ENCODE measurements around the gene FAM181A.

FAM181A gene

DNA sequence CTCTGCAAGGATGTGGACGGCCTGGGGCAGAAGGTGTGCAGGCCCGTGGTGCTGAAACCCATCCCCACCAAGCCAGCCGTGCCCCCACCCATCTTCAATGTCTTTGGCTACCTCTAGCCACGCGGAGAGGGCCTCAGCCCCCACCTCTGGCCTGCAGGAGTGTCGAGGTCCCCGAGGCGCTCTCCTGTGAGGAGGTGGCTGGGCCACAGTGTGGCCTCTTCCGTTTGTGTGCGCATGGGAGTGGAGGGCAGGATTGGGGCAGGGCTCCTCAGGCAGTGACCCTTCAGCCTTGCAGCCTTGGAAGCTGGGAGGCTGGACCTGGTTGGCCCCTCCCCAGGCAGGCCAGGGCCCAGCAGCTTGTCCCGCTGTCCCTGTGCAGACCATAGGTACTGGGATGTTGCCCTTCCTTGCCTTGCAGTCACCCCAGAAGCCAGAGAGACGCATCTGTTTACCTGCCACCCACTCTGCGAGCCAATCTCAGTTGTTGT lies 1.9 kb downstream of the FAM181A start:
- no peak for DNase-seq (ENCODE audit: low spot score)

DNA sequence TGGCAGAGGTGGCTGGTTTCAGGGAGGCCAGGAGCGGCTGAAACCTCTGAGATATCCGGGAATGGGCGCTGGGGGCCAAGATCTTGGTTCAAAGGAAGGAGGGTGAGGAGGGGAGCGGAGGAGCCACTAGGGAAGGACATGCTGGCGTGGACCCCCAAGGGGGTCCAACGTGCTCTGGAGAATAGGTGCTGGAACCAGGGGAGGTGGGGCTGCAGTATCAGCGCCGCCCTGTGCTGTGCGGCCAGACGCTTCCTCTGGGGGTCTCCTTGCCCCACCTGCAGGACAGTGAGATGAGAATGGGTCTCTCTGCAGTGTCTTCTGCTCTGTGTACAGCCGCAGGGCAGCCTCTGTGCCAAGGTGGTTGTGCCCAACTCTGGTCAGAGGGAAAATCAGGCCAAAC lies 2.5 kb downstream of the FAM181A start:
- no peak for DNase-seq (ENCODE audit: low spot score)

DNA sequence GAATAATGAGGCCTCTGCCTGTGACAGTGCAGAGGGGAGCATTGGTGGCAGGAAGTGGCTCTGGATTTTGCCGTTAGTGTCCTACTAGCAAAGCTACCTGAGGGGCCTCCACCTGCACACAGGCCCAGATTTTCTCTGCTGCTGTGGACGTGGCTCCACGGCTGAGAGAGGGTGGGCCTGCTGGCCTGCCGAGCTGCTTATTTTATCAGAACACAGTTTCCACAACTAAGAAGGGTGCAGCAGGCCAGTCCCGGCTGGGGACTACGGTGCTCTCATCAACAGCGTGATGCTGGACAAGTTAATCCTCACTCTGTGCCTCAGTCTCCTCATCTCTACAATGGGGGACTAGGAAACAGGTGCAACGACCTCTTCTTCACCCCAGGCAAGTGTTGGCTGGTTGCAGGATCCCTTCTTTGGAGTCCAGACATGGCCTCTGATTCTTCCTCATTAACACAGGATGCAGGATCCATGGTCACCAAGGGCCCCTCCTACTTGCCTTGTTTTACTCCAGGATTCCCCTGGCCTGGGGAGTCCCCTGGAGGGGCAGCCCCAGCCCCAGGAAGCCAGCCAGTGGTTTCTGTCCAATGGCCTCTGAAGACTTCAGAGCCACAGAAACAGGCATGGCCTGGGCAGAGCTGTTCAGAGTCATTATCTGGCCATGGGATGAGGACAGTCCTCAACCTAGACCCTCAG lies 3.3 kb downstream of the FAM181A start:
- no peak for DNase-seq (ENCODE audit: low spot score)

DNA sequence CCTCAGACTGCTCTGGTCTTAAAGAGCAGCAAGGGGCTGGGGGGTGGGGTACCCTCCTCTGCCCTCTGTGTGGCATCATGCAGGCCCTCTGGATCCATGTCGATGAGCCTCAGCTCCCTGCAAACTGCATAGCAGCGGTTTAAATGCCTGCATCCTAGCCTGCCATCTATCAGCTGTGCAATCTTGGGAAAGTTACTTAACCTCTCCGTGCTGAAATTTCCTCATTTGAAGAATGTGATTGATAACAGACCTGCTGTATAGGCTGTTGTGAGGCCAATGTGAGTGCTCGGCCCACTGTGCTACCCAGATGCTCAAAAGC lies 3.8 kb downstream of the FAM181A start:
- no peak for DNase-seq (ENCODE audit: low spot score)

DNA sequence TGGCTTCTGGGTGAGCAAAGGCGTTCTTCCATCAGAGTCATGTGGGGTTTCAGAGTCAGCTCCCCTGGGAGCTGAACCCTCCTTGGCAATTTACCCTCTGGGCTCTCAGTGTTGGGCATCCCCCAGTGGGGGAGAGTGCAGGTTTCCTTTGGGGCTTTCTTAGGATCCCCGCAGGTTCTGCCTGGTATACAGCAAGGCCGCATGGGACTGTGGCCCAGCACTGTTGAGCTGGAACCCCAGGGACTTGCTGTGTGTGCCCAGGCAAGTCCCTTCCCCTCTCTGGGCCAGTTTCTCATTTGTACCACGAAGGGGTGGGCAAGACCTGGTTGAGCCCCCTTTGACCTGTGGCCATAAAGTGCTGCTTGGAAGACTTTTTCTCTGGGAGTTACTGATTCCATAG lies 5.5 kb downstream of the FAM181A start:
- no peak for DNase-seq (ENCODE audit: low spot score)

DNA sequence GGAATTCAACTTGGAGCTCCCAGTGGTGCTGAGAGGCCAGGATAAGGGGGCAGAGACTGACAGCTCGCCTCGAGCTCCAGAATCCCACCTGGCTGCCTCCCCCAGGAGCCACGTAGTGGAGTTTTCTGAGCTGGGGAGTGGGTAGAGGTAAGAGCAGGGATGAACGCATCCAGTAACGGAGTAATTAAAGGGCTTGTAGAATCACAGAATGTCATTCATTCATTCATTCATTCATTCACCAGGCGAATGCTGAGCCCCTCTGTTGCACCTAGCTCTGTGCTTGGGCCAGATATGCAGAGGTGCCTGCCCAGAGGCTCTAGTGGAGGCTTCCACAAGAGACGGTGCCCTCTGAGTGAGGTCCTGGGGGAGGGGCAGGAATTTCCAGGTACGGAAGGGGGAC lies 8.1 kb downstream of the FAM181A start:
- DNase-seq (ENCODE audit: low spot score) = no peak

DNA sequence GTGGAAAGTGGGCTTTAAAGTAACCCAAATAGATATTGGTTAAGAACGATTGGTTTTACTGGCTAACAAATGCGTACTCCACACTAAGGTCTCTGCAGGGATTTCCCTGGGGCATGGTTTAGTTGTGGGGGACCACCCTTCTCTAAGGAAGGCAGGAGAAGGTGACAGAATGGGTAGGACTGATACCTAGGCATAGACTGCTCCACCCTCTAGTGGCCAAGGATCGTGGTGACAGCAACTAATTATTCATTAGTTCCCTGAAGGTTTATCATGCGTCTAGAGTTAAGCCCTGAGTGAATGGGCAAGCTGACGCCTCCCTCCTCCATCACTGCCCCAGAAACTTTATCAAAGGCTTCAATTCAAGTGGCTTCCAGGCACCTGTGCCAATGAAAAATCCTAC lies 9.1 kb downstream of the FAM181A start:
- DNase-seq (ENCODE audit: low spot score) = peak; percentile 55

DNA sequence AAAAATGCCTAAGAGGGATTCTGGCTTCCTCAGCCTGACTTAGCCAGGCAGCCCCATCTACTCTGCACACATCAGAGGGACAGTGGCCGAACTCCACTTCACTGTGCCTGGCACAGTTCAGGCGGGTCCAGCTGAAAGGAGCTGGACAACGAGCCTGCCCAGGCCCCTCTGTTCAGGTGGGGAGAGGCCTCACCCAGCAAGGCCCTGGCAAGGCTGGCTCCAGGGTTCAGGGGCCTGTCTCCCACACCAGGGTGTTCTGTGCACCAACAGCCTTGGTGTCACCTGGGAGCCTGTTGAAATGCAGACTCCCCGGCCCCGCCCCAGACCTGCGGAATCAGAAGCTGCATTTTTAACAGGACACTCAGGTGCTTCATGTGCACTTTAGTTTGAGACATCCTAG lies 9.8 kb downstream of the FAM181A start:
- DNase-seq (ENCODE audit: low spot score) = no peak

DNA sequence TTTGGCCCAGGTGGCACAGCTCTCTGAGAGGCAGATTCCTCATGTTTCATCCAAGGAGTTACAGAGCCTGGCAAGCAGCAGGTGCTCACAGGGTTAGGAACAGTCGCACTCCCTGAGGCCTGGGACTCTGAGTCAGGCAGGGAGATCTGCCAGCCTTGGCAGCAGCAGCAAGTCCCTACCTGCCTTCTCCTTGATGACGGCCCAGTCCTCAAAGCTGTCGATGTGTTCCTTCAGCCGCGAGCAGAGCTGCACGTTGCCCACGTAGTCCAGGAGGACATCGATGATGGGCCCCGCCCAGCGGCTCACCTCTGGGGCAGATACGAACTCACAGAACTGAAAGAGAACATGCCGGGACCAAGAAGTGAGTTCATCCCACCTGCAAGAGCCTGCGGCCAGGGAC lies 10.4 kb downstream of the FAM181A start:
- DNase-seq (ENCODE audit: low spot score) = peak; percentile 23

DNA sequence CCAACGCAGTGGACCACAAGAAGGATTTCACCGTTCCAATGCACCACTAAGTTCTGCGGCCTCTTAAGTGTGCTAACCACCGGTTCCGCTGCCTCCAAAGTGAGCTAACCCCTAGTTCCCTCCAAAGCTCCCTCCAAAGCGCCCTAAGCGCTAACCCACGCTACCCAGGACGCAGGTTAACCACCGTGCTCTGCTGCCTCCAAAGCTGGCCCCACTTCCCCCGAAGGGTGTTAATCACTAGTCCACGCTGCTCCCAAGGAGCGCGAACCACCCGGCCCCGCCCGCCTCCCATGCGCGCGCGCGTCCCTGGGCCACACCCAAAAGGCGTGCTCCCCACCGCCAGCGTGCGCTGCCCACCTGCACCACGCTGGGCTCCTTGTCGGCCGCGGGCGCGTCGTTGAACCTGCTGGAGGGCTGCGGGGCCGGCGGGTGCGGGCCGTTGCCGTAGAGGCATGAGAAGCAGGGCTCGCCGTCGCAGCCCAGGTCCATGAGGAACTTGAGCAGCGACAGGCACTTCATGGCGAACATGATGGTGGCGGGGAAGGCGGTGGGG lies 11.7 kb downstream of the FAM181A start:
- DNase-seq (ENCODE audit: low spot score) = no peak

DNA sequence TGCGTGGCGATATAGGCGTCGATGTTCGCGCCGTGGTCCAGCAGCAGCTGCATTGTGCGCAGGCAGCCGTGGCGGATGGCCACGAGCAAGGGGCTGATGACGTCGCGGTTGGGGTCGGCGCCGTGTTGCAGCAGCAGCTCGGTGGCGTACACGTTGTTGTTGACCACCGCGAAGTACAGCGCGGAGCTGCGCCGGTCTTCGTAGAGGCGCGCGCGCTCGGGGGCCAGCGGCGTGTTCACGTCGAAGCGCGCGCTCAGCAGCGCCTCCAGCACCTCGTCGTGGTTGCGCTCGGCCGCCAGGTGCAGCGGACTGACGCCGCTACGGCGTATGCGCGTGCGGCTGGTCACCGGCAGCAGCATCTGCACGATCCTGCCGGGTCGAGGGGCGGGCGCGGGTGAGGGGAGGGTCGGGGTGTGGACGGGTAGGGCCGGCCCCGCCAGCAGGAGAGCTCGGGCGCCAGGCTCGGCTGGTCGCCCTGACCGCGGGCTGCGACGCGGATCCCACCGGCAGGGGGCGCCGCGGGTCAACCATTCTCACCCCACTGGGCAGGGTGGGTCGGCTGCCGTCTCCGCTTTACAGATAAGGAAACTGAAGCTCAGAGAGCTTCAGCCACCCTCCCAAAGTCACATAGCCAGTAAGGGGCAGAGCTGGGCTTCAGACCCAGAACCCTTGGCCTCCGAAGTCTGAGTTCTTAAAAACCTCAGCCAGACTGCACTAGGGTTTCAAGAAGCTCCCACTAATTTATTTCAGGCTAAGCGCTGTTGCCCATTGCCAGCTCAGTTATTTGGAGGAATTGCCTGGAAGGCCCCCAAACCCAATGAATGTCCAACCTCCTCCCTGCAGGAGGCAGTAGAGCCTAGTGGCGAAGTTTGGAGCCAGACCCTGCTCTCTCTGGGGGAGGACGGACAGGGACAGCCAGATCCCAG lies 12.4 kb downstream of the FAM181A start:
- peak; percentile 79 for DNase-seq (ENCODE audit: low spot score)

DNA sequence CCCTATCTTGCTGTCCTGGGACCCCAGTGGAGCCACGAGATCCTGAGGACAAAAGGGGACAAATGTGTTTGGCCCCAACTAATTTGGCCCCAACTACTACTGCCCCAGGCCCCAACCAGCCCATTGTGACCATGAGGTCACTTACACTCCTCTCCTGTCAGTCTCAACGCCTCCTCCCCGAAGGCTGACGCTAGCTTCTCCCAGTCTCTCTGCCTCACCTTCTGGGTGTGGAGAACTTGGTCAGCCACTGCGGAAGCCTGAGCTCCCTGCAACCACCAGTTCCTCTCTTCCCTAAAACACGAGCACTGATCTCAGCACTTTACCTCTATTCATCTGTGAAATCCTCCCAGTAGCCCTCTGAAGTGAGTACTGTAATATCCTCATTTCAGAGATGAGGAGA lies 13.3 kb downstream of the FAM181A start:
- DNase-seq (ENCODE audit: low spot score) = no peak

DNA sequence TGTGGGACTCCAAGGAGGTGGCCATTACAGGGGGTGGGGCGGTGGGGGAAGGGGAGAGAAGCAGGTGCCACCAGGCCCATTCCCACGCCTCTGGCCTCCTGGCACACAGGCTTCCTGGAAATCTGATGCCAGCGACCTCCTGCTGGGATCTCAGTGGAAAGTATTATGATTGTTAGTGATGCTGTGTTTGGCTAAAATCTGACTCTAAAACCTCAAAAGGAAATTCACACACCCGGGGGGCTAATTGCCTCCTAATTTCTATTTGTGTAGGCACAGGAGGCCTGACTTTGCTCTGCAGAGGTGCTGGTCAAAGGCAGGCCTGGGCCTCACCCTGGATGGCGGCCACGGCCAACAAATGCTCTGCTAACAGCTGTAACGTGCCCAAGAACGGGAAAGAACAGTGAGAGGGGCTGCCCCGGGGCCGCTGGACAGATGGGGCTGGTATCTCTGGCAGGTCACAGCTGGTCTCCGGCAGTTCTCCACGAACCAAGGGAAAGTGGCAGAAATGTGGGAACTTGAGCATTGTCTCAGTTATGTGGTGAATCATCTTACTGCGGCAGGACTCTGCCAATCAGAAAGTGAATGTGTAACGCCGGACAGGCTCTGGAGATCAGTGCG lies 14.3 kb downstream of the FAM181A start:
- DNase-seq (ENCODE audit: low spot score) = peak; percentile 85

DNA sequence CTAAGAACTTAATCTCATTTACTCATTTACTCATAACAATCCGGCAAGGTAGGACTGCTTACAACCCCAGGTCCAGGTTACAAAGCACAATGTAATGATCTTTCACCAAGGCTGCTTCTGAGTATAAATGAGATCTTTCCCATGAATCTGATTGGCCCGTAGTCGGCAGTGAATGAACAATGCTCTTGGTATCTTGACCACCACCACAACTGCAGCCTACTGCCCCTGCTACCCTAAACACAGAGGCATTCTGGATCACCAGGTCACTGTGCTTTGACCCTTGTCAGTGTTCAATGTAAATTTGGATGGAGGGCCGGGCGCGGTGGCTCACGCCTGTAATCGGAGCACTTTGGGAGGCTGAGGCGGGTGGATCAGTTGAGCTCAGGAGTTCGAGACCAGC lies 15.9 kb downstream of the FAM181A start:
- DNase-seq (ENCODE audit: low spot score) = peak; percentile 73

DNA sequence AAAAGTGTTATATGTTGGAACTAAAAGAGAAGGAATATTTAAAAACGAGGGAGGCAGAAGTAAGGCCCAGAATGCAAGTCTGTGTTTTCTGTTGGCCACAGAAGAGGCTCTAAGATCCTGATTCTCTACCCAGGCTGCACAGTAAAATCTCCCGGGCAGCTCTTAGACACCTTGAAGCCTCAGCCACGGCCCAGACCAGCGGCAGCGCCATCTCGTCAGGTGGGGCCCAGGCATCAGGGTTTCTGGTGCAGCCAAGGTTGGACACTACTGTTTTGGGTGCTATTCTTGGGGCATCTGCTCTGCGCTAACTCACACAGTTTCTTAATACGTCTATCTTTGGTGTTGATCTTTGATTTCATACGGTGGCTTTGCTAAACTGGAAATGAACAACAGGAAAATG lies 16.8 kb downstream of the FAM181A start:
- no peak for DNase-seq (ENCODE audit: low spot score)

DNA sequence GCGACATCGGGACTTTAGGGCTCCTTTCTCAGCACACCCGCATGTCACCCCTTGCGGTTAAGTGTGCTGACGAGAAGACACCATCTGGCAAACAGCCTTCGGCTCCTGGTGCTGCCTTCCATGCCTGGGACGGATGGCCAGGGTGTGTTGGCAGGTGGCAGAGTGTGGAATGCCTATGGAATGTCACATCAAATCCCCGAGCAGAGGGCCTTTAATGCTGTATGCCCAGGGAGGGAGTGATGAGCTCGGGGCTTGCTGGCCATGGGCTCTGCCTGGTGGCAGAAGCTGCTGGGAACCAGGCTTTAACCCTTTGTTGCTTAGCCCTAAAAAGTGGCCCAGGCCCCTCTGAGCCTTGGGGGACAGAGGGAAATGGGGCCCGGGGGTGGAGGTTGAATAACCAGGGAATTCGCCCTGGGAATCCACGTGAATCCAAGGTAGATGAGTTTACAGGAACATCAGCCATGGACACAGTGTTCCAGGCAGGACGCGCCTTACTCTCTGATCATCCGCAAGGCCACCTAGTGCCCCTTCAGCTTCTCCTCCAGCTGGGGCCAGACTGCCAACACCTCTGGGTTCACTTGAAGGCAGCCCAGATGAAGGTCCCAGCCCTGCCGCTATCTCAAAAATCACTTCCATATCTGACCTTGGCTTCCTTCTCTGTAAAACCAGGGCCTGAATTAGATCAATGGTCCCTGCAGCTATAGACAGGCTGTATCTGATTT lies 17.4 kb downstream of the FAM181A start:
- no peak for DNase-seq (ENCODE audit: low spot score)

DNA sequence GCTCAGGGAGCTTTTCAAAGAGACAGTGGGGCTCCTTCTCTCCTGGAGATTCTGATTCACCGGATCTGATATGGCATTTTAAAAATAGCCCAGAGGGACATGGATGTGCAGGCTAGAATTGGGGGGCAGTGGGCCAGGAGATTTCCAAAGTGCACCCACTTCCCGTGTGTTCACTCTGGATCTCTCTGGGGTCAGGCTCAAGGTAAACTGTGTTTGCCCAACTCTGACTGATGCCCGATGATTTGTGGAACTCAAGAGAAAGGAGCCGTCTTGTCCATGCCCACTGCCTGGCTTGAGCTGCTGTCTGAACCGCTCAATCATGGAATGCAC lies 17.9 kb downstream of the FAM181A start:
- DNase-seq (ENCODE audit: low spot score) = no peak

DNA sequence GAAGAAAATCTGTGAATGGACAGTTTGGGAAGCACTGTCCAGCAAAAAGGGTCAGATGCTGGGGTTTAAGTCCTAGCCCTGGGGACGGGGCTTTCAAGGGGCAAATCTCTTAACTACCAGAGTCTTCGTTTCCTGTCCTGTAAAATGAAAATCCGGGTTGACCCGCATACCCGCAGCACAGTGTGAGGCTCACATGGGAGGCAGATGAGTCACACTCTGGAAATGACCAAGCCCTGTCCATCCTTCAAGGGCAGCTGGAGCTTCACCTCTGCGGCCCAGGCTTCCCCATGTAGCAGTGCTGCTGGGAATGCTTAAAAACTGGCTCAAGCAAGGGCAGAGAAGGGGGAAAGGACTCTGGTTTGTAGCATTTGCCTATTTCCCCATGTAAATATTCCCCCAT lies 19.0 kb downstream of the FAM181A start:
- peak; percentile 51 for DNase-seq (ENCODE audit: low spot score)

DNA sequence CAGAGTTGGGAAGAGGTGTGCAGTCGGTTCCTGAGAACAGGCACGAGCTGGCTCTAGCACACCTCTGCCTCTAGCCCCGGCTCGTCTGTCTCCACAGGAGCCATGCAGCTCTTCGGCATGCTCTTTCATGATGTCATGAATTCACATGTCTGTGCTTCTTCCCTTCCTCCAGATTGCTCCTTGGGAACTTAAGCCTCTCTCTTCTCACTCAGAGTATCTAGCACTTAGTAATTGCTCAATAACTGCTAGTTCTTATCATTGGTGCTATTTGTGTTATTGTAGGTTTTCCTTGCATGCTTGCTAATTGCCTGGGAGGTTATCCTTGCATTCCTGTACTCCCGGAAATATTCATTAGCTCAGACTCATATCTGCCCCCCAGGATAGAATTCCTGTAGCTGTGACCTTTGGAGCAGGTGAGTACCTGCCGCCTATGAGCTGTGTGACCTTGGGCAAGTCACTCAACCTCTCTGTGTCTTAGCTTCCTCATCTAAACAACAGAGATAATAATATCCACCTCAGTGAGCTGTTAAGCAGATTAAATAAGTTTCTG lies 19.5 kb downstream of the FAM181A start:
- DNase-seq (ENCODE audit: low spot score) = peak; percentile 26

DNA sequence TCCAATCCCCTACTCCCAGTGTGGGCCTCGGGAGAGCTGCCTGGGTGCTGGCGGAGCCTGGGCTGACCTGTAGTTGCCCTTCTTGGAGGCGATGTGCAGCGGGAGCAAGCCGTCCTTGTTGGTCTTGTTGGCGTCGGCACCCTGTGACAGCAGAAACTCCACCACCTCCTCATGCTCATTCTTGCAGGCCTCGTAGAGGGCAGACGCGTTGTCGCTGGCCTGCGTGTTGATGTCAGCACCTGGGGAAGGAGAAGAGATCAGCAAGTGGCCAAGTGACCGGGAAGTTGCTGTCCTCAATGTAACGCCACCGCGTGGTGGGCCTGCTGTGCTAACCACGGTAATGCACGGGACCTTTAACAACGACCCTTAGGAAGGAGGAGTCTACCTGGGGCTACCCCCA lies 20.1 kb downstream of the FAM181A start:
- no peak for DNase-seq (ENCODE audit: low spot score)

DNA sequence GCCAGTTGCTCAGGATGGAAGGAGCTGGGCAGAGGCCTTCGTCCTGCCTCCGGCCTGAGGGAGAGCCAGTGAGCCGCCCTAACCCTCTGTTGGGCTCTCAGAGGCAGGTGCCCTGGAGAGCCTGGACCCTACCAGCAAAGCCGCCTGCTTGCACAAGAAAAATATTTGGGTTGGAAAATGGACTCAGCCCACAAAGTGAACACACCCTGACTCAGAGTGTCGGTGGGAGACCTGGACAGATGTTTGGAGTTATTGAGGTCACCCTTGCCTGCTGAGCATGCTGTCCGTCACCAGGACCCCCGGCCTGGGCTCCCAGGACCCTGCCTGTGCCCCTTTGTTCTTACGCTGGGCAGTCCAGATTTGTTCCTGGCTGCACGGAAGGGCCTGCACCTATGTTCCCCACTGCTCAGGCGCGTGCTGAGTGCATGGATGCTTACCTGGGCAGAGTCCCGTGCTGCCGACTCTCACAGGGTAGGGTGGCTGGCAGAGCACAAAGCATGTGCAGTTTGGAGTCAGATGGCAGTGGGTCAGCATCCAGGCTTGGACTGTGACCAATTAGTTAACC lies 22.4 kb downstream of the FAM181A start:
- DNase-seq (ENCODE audit: low spot score) = no peak

Data from kidney tubule cell (primary cell).